Natural killer cell (primary cell): ENCODE results near the gene INO80. TPM values are rescaled to one million over a fixed set of nuclear protein-coding genes. Genes with fewer than 3 reads are reported as not detected.

Experiments used
- ATAC-seq, 3 donors: fragments of 150-1000 bp in 2 of 3; fragments of 200-7000 bp in 1 of 3; cut with Tn5 transposase; 1 replicate in 1 of 3; 2 replicates in 2 of 3; pipeline ENCODE4 v1.10.0; 2021; ENCODE audit warnings: mild to moderate bottlenecking in 2 of 3, moderate library complexity in 2 of 3
- DNase-seq, 2 donors: peaks; one replicate each; pipeline versions ENCODE4 v3.0.0 to v3.0.0-alpha.2; 2013 to 2021; ENCODE audit warnings: mixed read lengths in 1 of 2
- H3K27ac ChIP-seq: one replicate; pipeline ENCODE4 v1.5.1; 2013; ENCODE audit warnings: mild to moderate bottlenecking, low read length
- H3K27me3 ChIP-seq: one replicate; pipeline ENCODE4 v1.6.1; 2013; ENCODE audit warnings: low read length; ENCODE audit not compliant: control insufficient read depth, insufficient read depth
- H3K36me3 ChIP-seq: one replicate; pipeline ENCODE4 v1.6.1; 2013; ENCODE audit warnings: low read length; ENCODE audit not compliant: control insufficient read depth, insufficient read depth
- H3K4me1 ChIP-seq: one replicate; pipeline ENCODE4 v1.6.1; 2013; ENCODE audit warnings: low read length; ENCODE audit not compliant: control insufficient read depth, insufficient read depth
- H3K4me3 ChIP-seq: one replicate; pipeline ENCODE4 v1.5.1; 2013; ENCODE audit warnings: low read length
- H3K9me3 ChIP-seq: one replicate; pipeline ENCODE4 v1.6.1; 2013; ENCODE audit warnings: low read length; ENCODE audit not compliant: control insufficient read depth, insufficient read depth
- H3K27ac Mint-ChIP-seq, 2 donors: one replicate each; pipeline ENCODE4 v1.8.0; 2022; ENCODE audit warnings: mild to moderate bottlenecking in 2 of 2, mixed read lengths in 2 of 2, moderate library complexity in 1 of 2
- H3K27me3 Mint-ChIP-seq, 2 donors: one replicate each; pipeline ENCODE4 v1.8.0; 2022; ENCODE audit warnings: low read depth in 2 of 2, mixed read lengths in 2 of 2
- H3K36me3 Mint-ChIP-seq: one replicate; pipeline ENCODE4 v1.8.0; 2022; ENCODE audit warnings: mixed read lengths
- H3K4me1 Mint-ChIP-seq, 2 donors: one replicate each; pipeline ENCODE4 v1.8.0; 2022; ENCODE audit warnings: mixed read lengths in 2 of 2
- H3K4me3 Mint-ChIP-seq: one replicate; pipeline ENCODE4 v1.8.0; 2022; ENCODE audit warnings: mild to moderate bottlenecking, moderate library complexity, mixed read lengths
- H3K9me3 Mint-ChIP-seq, 2 donors: one replicate each; pipeline ENCODE4 v1.8.0; 2022; ENCODE audit warnings: mixed read lengths in 2 of 2
- CTCF ChIP-seq: fragments of 200-600 bp; IDR thresholded peaks from one replicate; pipeline ENCODE4 v1.8.0; 2022; ENCODE audit warnings: antibody characterized with exemption
- WGBS: methylation state at CpG from one replicate; pipeline ENCODE4 v1.1.7; 2013; ENCODE audit warnings: missing lambda C conversion rate; ENCODE audit not compliant: insufficient coverage; 5-methylcytosine and 5-hydroxymethylcytosine counted together
- intact Hi-C: fragments of 100-400 bp; cut with micrococcal nuclease; formaldehyde crosslinking; loops from one replicate; pipeline ENCODE4 v1.14.2; 2022
- total RNA-seq, 4 donors: library from RNA; stranded (reverse); fragments of 120-200 nt in 1 of 4; gene quantifications; one replicate each; pipeline versions ENCODE4 v1.2.3 to v1.2.4, GENCODE V29; 2013 to 2022

Gene INO80
- total RNA-seq, 3 donors from 2014 or later (not counting 1 experiment from before 2014, with no cell fraction given): 36.4 to 45.7 (median 43.9) TPM

GRCh38 chr15:41116962-41117252, 827 bp upstream of the INO80 start:
- peaks cover 19 to 24% of the 10 kb centered on the region in 2 donors for H3K4me1 Mint-ChIP-seq
- H3K4me3 Mint-ChIP-seq: peak overlapping the region; percentile 96
- peaks cover 11% of the 10 kb centered on the region for H3K4me1 ChIP-seq
- no peak for TF ChIP-seq CTCF
- ATAC-seq (no peak), DNase-seq (no peak)
- H3K9me3 Mint-ChIP-seq: no peaks in the 10 kb centered on the region
- no peaks in the 10 kb centered on the region for H3K27me3 ChIP-seq
- H3K9me3 ChIP-seq: no peaks in the 10 kb centered on the region
- H3K4me3 ChIP-seq: peak overlapping the region; percentile 96
- H3K27ac ChIP-seq: peak overlapping the region; percentile 82
- no peaks in the 10 kb centered on the region for H3K36me3 Mint-ChIP-seq
- 76% methylated on average over 4 of the region's 6 CpGs for WGBS
- intact Hi-C loops: loop anchor here (2.0 to 5.0 kb wide), 3 partner anchors 114 to 216 kb away; partner anchors contain the start of genes CHP1, EXD1, NUSAP1 and OIP5
- no peaks in the 10 kb centered on the region for H3K36me3 ChIP-seq
- H3K27me3 Mint-ChIP-seq: no peaks in the 10 kb centered on the region
- H3K27ac Mint-ChIP-seq: peak overlapping the region; percentile 98 to 99

GRCh38 chr15:41115652-41116115, 396 bp downstream of the INO80 start:
- WGBS: under 1% methylated on average over 45 of the region's 46 CpGs
- TF ChIP-seq CTCF: no peak
- Histone ChIP-seq H3K9me3 (no peaks in the 10 kb centered on the region), H3K36me3 (peaks cover 3% of the 10 kb centered on the region), H3K4me3 (peak overlapping the region; percentile 96), H3K27me3 (no peaks in the 10 kb centered on the region), H3K4me1 (peaks cover 11% of the 10 kb centered on the region), H3K27ac (peak overlapping the region; percentile 82)
- no peaks in the 10 kb centered on the region for H3K9me3 Mint-ChIP-seq
- peaks cover 19 to 24% of the 10 kb centered on the region in 2 donors for H3K4me1 Mint-ChIP-seq
- no peaks in the 10 kb centered on the region for H3K27me3 Mint-ChIP-seq
- intact Hi-C loops: loop anchor here (2.0 to 5.0 kb wide), 3 partner anchors 115 to 217 kb away; partner anchors contain the start of genes CHP1, EXD1, NUSAP1 and OIP5
- DNase-seq (peak; percentile 55 to 81), ATAC-seq (peak; percentile 45 to 59 (median 51))
- H3K36me3 Mint-ChIP-seq: no peaks in the 10 kb centered on the region
- H3K4me3 Mint-ChIP-seq: peak overlapping the region; percentile 96
- peak overlapping the region; percentile 98 to 99 for H3K27ac Mint-ChIP-seq

- Histone ChIP-seq H3K4me1 (peaks cover 11% of the 10 kb centered on the region), H3K4me3 (peak overlapping the region; percentile 96), H3K27me3 (no peaks in the 10 kb centered on the region), H3K9me3 (no peaks in the 10 kb centered on the region), H3K27ac (peak overlapping the region; percentile 82), H3K36me3 (peaks cover 3% of the 10 kb centered on the region)
- Mint-ChIP-seq H3K4me1 (peaks cover 19 to 24% of the 10 kb centered on the region in 2 donors), H3K36me3 (no peaks in the 10 kb centered on the region), H3K27ac (peak overlapping the region; percentile 98 to 99), H3K9me3 (no peaks in the 10 kb centered on the region), H3K27me3 (no peaks in the 10 kb centered on the region), H3K4me3 (peak overlapping the region; percentile 96)
- no peak for DNase-seq
- no peak for ATAC-seq
- intact Hi-C loops: loop anchor here (5.0 kb wide), 1 partner anchor 167 kb away; no protein-coding TSS in a partner anchor
- no peak for TF ChIP-seq CTCF
- WGBS: under 1% methylated on average over 10 of the region's 10 CpGs
Observed at GRCh38 chr15:41115161-41115651, 874 bp downstream of the INO80 start.

- H3K27ac ChIP-seq: no peak overlapping the region
- TF ChIP-seq CTCF: no peak
- Mint-ChIP-seq H3K27me3 (no peaks in the 10 kb centered on the region), H3K27ac (no peak overlapping the region), H3K36me3 (no peaks in the 10 kb centered on the region), H3K4me3 (no peak overlapping the region), H3K4me1 (peaks cover 25 to 34% of the 10 kb centered on the region in 2 donors), H3K9me3 (no peaks in the 10 kb centered on the region)
- no peaks in the 10 kb centered on the region for H3K9me3 ChIP-seq
- no peak for DNase-seq
- no peaks in the 10 kb centered on the region for H3K4me1 ChIP-seq
- no peak for ATAC-seq
- H3K36me3 ChIP-seq: peaks cover 11% of the 10 kb centered on the region
- H3K27me3 ChIP-seq: no peaks in the 10 kb centered on the region
- intact Hi-C loops: no loop called here
- no peak overlapping the region for H3K4me3 ChIP-seq
- 85% methylated on average over 5 of the region's 5 CpGs for WGBS
Observed at GRCh38 chr15:41106947-41107346, 9.1 kb downstream of the INO80 start.
